ENCODE results near the gene JMJD4.

GRCh38 chr1:227734546-227734855, 601 bp downstream of the JMJD4 start:
- TF ChIP-seq CTCF (IDR thresholded peaks at IDR 0.05; ENCODE audit: low read depth, low read length) (no peak), POLR2A (IDR thresholded peaks at IDR 0.05; ENCODE audit: extremely low read depth, insufficient read length) (no peak)
